PFSK-1 (cell line): ENCODE data around the gene CHL1.

Experiments
- FOXP2 ChIP-seq: optimal IDR thresholded peaks from 2 replicates; pipeline ENCODE3; 2011; ENCODE audit warnings: borderline replicate concordance, control low read depth, inconsistent platforms; ENCODE audit not compliant: insufficient read depth; ENCODE audit errors: extremely low read length, extremely low read depth
- POLR2AphosphoS5 ChIP-seq: IDR thresholded peaks from 2 replicates; pipeline ENCODE4 v1.6.1; 2012; ENCODE audit warnings: low read depth, mild to moderate bottlenecking, control low read depth, low read length, moderate library complexity
- REST ChIP-seq, 2 experiments: IDR thresholded peaks; 2 replicates each; pipeline versions ENCODE4 v1.6.1 to v1.8.0; 2011 to 2012; ENCODE audit warnings: low read depth in 2 of 2, low read length in 2 of 2, control low read depth in 1 of 2, inconsistent platforms in 1 of 2, mild to moderate bottlenecking in 1 of 2, moderate library complexity in 1 of 2; ENCODE audit not compliant: insufficient read depth in 1 of 2
- SIN3A ChIP-seq: IDR thresholded peaks from 2 replicates; pipeline ENCODE4 v1.6.1; 2012; ENCODE audit warnings: mild to moderate bottlenecking, low read length, moderate library complexity, borderline replicate concordance; ENCODE audit not compliant: insufficient read depth
- TAF1 ChIP-seq: IDR thresholded peaks from 2 replicates; pipeline ENCODE4 v1.6.1; 2012; ENCODE audit warnings: low read length, control low read depth, borderline replicate concordance; ENCODE audit not compliant: insufficient read depth

Gene CHL1

GRCh38 chr3:194421-194820, 2.1 kb upstream of the CHL1 start:
- no peak for TF ChIP-seq REST (IDR thresholded peaks at IDR 0.05; ENCODE audit: insufficient read depth in 1 of 2, low read depth in 2 of 2, low read length in 2 of 2)
- TF ChIP-seq TAF1, result no peak
- TF ChIP-seq FOXP2, result no peak
- TF ChIP-seq POLR2AphosphoS5, result no peak

GRCh38 chr3:195666-196065, 897 bp upstream of the CHL1 start:
- TF ChIP-seq SIN3A, result no peak
- TF ChIP-seq REST (IDR thresholded peaks at IDR 0.05; ENCODE audit: insufficient read depth in 1 of 2, low read depth in 2 of 2, low read length in 2 of 2), result no peak

GRCh38 chr3:197149-197827, 725 bp downstream of the CHL1 start:
- TF ChIP-seq TAF1, result no peak
- no peak for TF ChIP-seq FOXP2
- TF ChIP-seq POLR2AphosphoS5, result no peak
- no peak for TF ChIP-seq SIN3A
- no peak for TF ChIP-seq REST (IDR thresholded peaks at IDR 0.05; ENCODE audit: insufficient read depth in 1 of 2, low read depth in 2 of 2, low read length in 2 of 2)

- no peak for TF ChIP-seq POLR2AphosphoS5
- TF ChIP-seq SIN3A, result no peak
- no peak for TF ChIP-seq TAF1
- TF ChIP-seq FOXP2, result no peak
- no peak for TF ChIP-seq REST (IDR thresholded peaks at IDR 0.05; ENCODE audit: insufficient read depth in 1 of 2, low read depth in 2 of 2, low read length in 2 of 2)
These were observed 1.4 kb downstream of the CHL1 start for GRCh38 chr3:197828-198491.

- TF ChIP-seq TAF1 (no peak), REST (IDR thresholded peaks at IDR 0.05; ENCODE audit: insufficient read depth in 1 of 2, low read depth in 2 of 2, low read length in 2 of 2) (no peak), FOXP2 (no peak), SIN3A (no peak), POLR2AphosphoS5 (no peak)
These were observed 3.3 kb downstream of the CHL1 start for GRCh38 chr3:199835-200234.
